ENCODE data around the gene PTPN6. TPM values are rescaled to one million over a fixed set of nuclear protein-coding genes. Genes with fewer than 3 reads are reported as not detected.

PTPN6 gene
- total and polyA plus RNA-seq, 10 of the 15 experiments (the other 5 are each of a cell fraction or from before 2014, with no cell fraction given): 229 to 457 (median 370) TPM

GRCh38 chr12:6960593-6961277, 9.6 kb downstream of the PTPN6 start (continued):
- TF ChIP-seq ZNF687 (IDR thresholded peaks at IDR 0.05) (no peak; the same call in 1 of the 2 replicates), ATF3 (IDR thresholded peaks at IDR 0.05; ENCODE audit: borderline replicate concordance, extremely low read depth, low read depth, low read length) (no peak), MEF2A (IDR thresholded peaks at IDR 0.05; ENCODE audit: insufficient read depth, low read depth, low read length) (no peak), JUND (IDR thresholded peaks at IDR 0.05; ENCODE audit: low read depth, low read length) (peak; percentile 67; the same call in 1 of the 2 replicates), EGR1 (IDR thresholded peaks at IDR 0.05; ENCODE audit: borderline replicate concordance in 1 of 2, low read depth in 2 of 2, low read length in 2 of 2) (no peak), IRF4 (IDR thresholded peaks at IDR 0.05; ENCODE audit: low read depth, low read length) (peak; percentile 92), JUNB (IDR thresholded peaks at IDR 0.05) (peak; percentile 35; the same call in 1 of the 2 replicates), EP300 (IDR thresholded peaks at IDR 0.05; ENCODE audit: borderline replicate concordance in 1 of 2, control insufficient read depth in 1 of 2, low read depth in 2 of 2, low read length in 2 of 2) (0 out of 4 replicates have a peak, but pooled peaks of 1 of the 2 experiments have one; percentile 23), CBX3 (IDR thresholded peaks at IDR 0.05; ENCODE audit: borderline replicate concordance, low read depth) (no peak), ETV6 (conservative IDR thresholded peaks at IDR 0.05 in 1 of 2, IDR thresholded peaks at IDR 0.05 in 1 of 2; ENCODE audit: borderline replicate concordance in 1 of 2, low read depth in 1 of 2) (no peak), E2F4 (IDR thresholded peaks at IDR 0.05; ENCODE audit: low read depth, low read length) (no peak), NR2C2 (IDR thresholded peaks at IDR 0.05; ENCODE audit: borderline replicate concordance, control insufficient read depth, insufficient read length, low read depth) (no peak), SMAD5 (IDR thresholded peaks at IDR 0.05; ENCODE audit: low read depth) (no peak)

Data from GM12878 (cell line).